H9 (cell line): Measurements from ENCODE around the gene AKAP9. TPM values are rescaled to one million over a fixed set of nuclear protein-coding genes. Genes with fewer than 3 reads are reported as not detected.

Experiments used
- DNase-seq: peaks from one replicate; pipeline ENCODE4 v3.0.0-alpha.2; 2017
- H2AFZ ChIP-seq: one replicate; pipeline ENCODE4 v1.6.1; 2013; ENCODE audit warnings: mild to moderate bottlenecking, low read length, control low read depth, moderate library complexity
- H2AK5ac ChIP-seq: 2 replicates; pipeline ENCODE4 v1.6.1; 2013; ENCODE audit warnings: low read length, control low read depth, mixed read lengths; ENCODE audit not compliant: insufficient read length
- H2BK120ac ChIP-seq: one replicate; pipeline ENCODE4 v1.6.1; 2013; ENCODE audit warnings: low read depth, mild to moderate bottlenecking, low read length, control low read depth, inconsistent platforms; ENCODE audit not compliant: poor library complexity, severe bottlenecking
- H2BK12ac ChIP-seq: 2 replicates; pipeline ENCODE4 v1.6.1; 2013; ENCODE audit warnings: low read length, control low read depth, mixed read lengths, low read depth; ENCODE audit not compliant: insufficient read length
- H2BK15ac ChIP-seq: 2 replicates; pipeline ENCODE4 v1.6.1; 2013; ENCODE audit warnings: low read depth, low read length, control low read depth
- H2BK20ac ChIP-seq: one replicate; pipeline ENCODE4 v1.6.1; 2013; ENCODE audit warnings: low read depth, mild to moderate bottlenecking, low read length, control low read depth, inconsistent platforms; ENCODE audit not compliant: poor library complexity, severe bottlenecking
- H2BK5ac ChIP-seq: 2 replicates; pipeline ENCODE4 v1.6.1; 2013; ENCODE audit warnings: low read length, control low read depth, mixed read lengths; ENCODE audit not compliant: insufficient read length
- H3K14ac ChIP-seq: 2 replicates; pipeline ENCODE4 v1.6.1; 2013; ENCODE audit warnings: low read length, control low read depth; ENCODE audit not compliant: insufficient read depth
- H3K18ac ChIP-seq: 2 replicates; pipeline ENCODE4 v1.6.1; 2013; ENCODE audit warnings: low read depth, mild to moderate bottlenecking, mixed read lengths, low read length, control low read depth; ENCODE audit not compliant: insufficient read length
- H3K23ac ChIP-seq: 2 replicates; pipeline ENCODE4 v1.6.1; 2013; ENCODE audit warnings: low read length, control low read depth, mixed read lengths, low read depth; ENCODE audit not compliant: insufficient read length
- H3K23me2 ChIP-seq: 2 replicates; pipeline ENCODE4 v1.6.1; 2013; ENCODE audit warnings: low read depth, mild to moderate bottlenecking, mixed read lengths, low read length, control low read depth; ENCODE audit not compliant: insufficient read length, poor library complexity, severe bottlenecking
- H3K27ac ChIP-seq: 2 replicates; pipeline ENCODE4 v1.5.1; 2013; ENCODE audit warnings: low read length, control low read depth, mixed read lengths, low read depth; ENCODE audit not compliant: insufficient read length
- H3K27me3 ChIP-seq: 2 replicates; pipeline ENCODE4 v1.6.1; 2013; ENCODE audit warnings: low read length, control low read depth, inconsistent platforms; ENCODE audit not compliant: insufficient read depth
- H3K4ac ChIP-seq: 2 replicates; pipeline ENCODE4 v1.6.1; 2013; ENCODE audit warnings: low read depth, mild to moderate bottlenecking, control low read depth, inconsistent platforms, low read length, moderate library complexity
- H3K4me1 ChIP-seq: 2 replicates; pipeline ENCODE4 v1.6.1; 2013; ENCODE audit warnings: low read length, control low read depth, inconsistent platforms; ENCODE audit not compliant: insufficient read depth
- H3K4me2 ChIP-seq: 2 replicates; pipeline ENCODE4 v1.6.1; 2013; ENCODE audit warnings: low read length, control low read depth, mixed read lengths; ENCODE audit not compliant: insufficient read length, insufficient read depth
- H3K56ac ChIP-seq: 2 replicates; pipeline ENCODE4 v1.6.1; 2013; ENCODE audit warnings: low read depth, mild to moderate bottlenecking, mixed read lengths, low read length, control low read depth; ENCODE audit not compliant: insufficient read length
- H3K79me1 ChIP-seq: 2 replicates; pipeline ENCODE4 v1.6.1; 2013; ENCODE audit warnings: low read depth, mild to moderate bottlenecking, moderate library complexity, low read length, control low read depth, inconsistent platforms; ENCODE audit not compliant: insufficient read depth, poor library complexity, severe bottlenecking
- H3K79me2 ChIP-seq: 2 replicates; pipeline ENCODE4 v1.6.1; 2013; ENCODE audit warnings: low read length, control low read depth, inconsistent platforms; ENCODE audit not compliant: insufficient read depth
- H3K9ac ChIP-seq: 2 replicates; pipeline ENCODE4 v1.6.1; 2013; ENCODE audit warnings: low read length, control low read depth, mixed read lengths; ENCODE audit not compliant: insufficient read length; ENCODE audit errors: extremely low read depth
- H3K9me3 ChIP-seq: one replicate; pipeline ENCODE4 v1.6.1; 2013; ENCODE audit warnings: low read depth, low read length, inconsistent platforms; ENCODE audit not compliant: control insufficient read depth
- H3T11ph ChIP-seq: one replicate; pipeline ENCODE4 v1.6.1; 2013; ENCODE audit warnings: mild to moderate bottlenecking, low read length, control low read depth, inconsistent platforms
- H4K20me1 ChIP-seq: one replicate; pipeline ENCODE4 v1.6.1; 2013; ENCODE audit not compliant: control insufficient read depth, insufficient read length, insufficient read depth
- H4K5ac ChIP-seq: 2 replicates; pipeline ENCODE4 v1.6.1; 2013; ENCODE audit warnings: low read depth, mild to moderate bottlenecking, mixed read lengths, low read length, control low read depth; ENCODE audit not compliant: insufficient read length
- H4K8ac ChIP-seq: replicated peaks from 2 replicates; pipeline ENCODE4 v1.6.1; 2013; ENCODE audit warnings: low read length, control low read depth, mixed read lengths, low read depth; ENCODE audit not compliant: insufficient read length
- H4K91ac ChIP-seq: 2 replicates; pipeline ENCODE4 v1.6.1; 2013; ENCODE audit warnings: low read depth, mild to moderate bottlenecking, moderate library complexity, mixed read lengths, low read length, control low read depth; ENCODE audit not compliant: insufficient read length
- H3K27ac Mint-ChIP-seq, 3 experiments: 2 replicates in 2 of 3; 3 replicates in 1 of 3; pipeline ENCODE4 v1.8.0; 2020 to 2021; ENCODE audit warnings: mixed read lengths in 3 of 3, mild to moderate bottlenecking in 1 of 3, moderate library complexity in 1 of 3
- H3K27me3 Mint-ChIP-seq: 2 replicates; pipeline ENCODE4 v1.8.0; 2021; ENCODE audit warnings: low read depth, mild to moderate bottlenecking, moderate library complexity, mixed read lengths
- H3K36me3 Mint-ChIP-seq, 3 experiments: 2 replicates in 2 of 3; 3 replicates in 1 of 3; pipeline ENCODE4 v1.8.0; 2020 to 2021; ENCODE audit warnings: low read depth in 3 of 3, mixed read lengths in 3 of 3; ENCODE audit not compliant: insufficient read depth in 1 of 3
- H3K4me1 Mint-ChIP-seq, 2 experiments: 2 replicates each; pipeline ENCODE4 v1.8.0; 2020; ENCODE audit warnings: mixed read lengths in 2 of 2
- H3K4me3 Mint-ChIP-seq, 2 experiments: 2 replicates in 1 of 2; 3 replicates in 1 of 2; pipeline ENCODE4 v1.8.0; 2020 to 2021; ENCODE audit warnings: mild to moderate bottlenecking in 2 of 2, mixed read lengths in 2 of 2, moderate library complexity in 1 of 2
- H3K9me3 Mint-ChIP-seq, 2 experiments: 2 replicates in 1 of 2; 3 replicates in 1 of 2; pipeline ENCODE4 v1.8.0; 2020; ENCODE audit warnings: mild to moderate bottlenecking in 2 of 2, mixed read lengths in 2 of 2, moderate library complexity in 1 of 2
- WGBS: extraction: QIAGEN DNeasy Blood & Tissue Kit; methylation state at CpG from one replicate; pipeline ENCODE4 v1.1.7; 2013; ENCODE audit warnings: missing lambda C conversion rate, low lambda C conversion rate, mixed read lengths; ENCODE audit not compliant: insufficient read length; ENCODE audit errors: extremely low coverage; 5-methylcytosine and 5-hydroxymethylcytosine counted together
- total RNA-seq: library from RNA; stranded (reverse); gene quantifications from 2 replicates; pipeline ENCODE4 v1.2.1, GENCODE V29; 2021
- TF ChIP-seq, protein P1 (sequence below): fragments of 200-600 bp; sonication (generic); conservative IDR thresholded peaks from 3 replicates; pipeline ENCODE4 v1.8.0; 2021; ENCODE audit warnings: antibody characterized with exemption, mild to moderate bottlenecking

The AKAP9 gene
- total RNA-seq, 1 experiment from 2014 or later: 22.4 TPM

DNA sequence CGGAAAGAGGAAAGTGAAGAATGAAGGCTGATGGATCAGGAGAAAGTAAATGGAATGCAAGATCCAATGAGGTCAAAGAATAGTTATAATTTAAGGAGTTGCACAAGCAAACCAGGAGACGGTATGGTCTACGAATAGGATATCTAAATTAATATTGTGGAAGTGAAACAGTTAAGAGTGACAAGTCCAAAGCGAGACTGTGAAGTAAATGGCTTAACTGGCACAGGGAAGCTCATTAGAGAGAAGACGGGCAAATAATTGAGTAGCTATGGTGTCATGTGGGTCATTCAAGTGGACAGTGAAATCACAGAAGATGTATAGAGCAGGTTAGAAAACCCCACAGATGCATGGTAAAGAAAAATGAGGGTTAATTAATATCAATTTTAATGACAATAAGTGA lies 190.4 kb downstream of the AKAP9 start:
- Histone ChIP-seq H4K91ac (no peak overlapping the region), H3K23ac (no peak overlapping the region), H3K9me3 (no peaks in the 10 kb centered on the region), H3K14ac (no peak overlapping the region), H4K8ac (no peak overlapping the region), H3K4ac (no peak overlapping the region), H3K18ac (no peak overlapping the region), H3K23me2 (no peaks in the 10 kb centered on the region), H3T11ph (no peak overlapping the region), H3K27me3 (no peaks in the 10 kb centered on the region), H2BK15ac (no peak overlapping the region), H3K9ac (no peak overlapping the region), H3K56ac (no peak overlapping the region), H4K5ac (no peak overlapping the region), H2BK120ac (no peak overlapping the region), H2BK5ac (no peak overlapping the region), H2BK12ac (no peak overlapping the region), H3K27ac (no peak overlapping the region), H3K79me2 (peaks cover 28% of the 10 kb centered on the region; the same call in 1 of the 2 replicates), H3K4me2 (no peak overlapping the region), H3K79me1 (no peaks in the 10 kb centered on the region), H2BK20ac (no peak overlapping the region), H2AK5ac (no peak overlapping the region), H2AFZ (no peak overlapping the region), H3K4me1 (no peaks in the 10 kb centered on the region; the same call in 1 of the 2 replicates), H4K20me1 (no peaks in the 10 kb centered on the region)
- H3K4me1 Mint-ChIP-seq: peaks cover 19 to 27% of the 10 kb centered on the region in 2 experiments
- H3K27ac Mint-ChIP-seq: no peak overlapping the region; a peak in 1 of 7 replicates
- H3K4me3 Mint-ChIP-seq: no peak overlapping the region
- TF ChIP-seq, protein P1, sequence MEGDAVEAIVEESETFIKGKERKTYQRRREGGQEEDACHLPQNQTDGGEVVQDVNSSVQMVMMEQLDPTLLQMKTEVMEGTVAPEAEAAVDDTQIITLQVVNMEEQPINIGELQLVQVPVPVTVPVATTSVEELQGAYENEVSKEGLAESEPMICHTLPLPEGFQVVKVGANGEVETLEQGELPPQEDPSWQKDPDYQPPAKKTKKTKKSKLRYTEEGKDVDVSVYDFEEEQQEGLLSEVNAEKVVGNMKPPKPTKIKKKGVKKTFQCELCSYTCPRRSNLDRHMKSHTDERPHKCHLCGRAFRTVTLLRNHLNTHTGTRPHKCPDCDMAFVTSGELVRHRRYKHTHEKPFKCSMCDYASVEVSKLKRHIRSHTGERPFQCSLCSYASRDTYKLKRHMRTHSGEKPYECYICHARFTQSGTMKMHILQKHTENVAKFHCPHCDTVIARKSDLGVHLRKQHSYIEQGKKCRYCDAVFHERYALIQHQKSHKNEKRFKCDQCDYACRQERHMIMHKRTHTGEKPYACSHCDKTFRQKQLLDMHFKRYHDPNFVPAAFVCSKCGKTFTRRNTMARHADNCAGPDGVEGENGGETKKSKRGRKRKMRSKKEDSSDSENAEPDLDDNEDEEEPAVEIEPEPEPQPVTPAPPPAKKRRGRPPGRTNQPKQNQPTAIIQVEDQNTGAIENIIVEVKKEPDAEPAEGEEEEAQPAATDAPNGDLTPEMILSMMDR: no peak
- WGBS: no CpG with 5 or more reads among the region's 5 CpGs
- H3K9me3 Mint-ChIP-seq: no peaks in the 10 kb centered on the region
- no peaks in the 10 kb centered on the region for H3K27me3 Mint-ChIP-seq
- peaks cover 28 to 52% (median 42%) of the 10 kb centered on the region in 3 experiments; a peak in 6 of 7 replicates for H3K36me3 Mint-ChIP-seq
- DNase-seq: no peak
